Activated CD4-positive, alpha-beta T cell treated with anti-CD3 and anti-CD28 coated beads, Interleukin-2, Interleukin-4, amounts not matched to agents 100 ng/mL and 50 ng/mL, durations not matched to agents 16 hours and 8 hours (primary cell): Measurements from ENCODE around the gene LSP1.

ENCODE experiments used
- DNase-seq: peaks from one replicate; pipeline ENCODE4 v3.0.0-alpha.2; 2020; ENCODE audit warnings: low spot score

The LSP1 gene

GRCh38 chr11:1890856-1891830, 38.3 kb downstream of the LSP1 start:
- no peak for DNase-seq

- no peak for DNase-seq
Observed at GRCh38 chr11:1891831-1892115, 38.9 kb downstream of the LSP1 start, which contains the start of gene PRR33. Gene PRR33 (minus strand): TSS chr11:1891895. CDS start chr11:1890584, 1,311 bp downstream.

- DNase-seq: no peak
Observed at GRCh38 chr11:1892116-1892515, 39.2 kb downstream of the LSP1 start.

GRCh38 chr11:1892558-1892957, 39.7 kb downstream of the LSP1 start:
- DNase-seq: no peak

- no peak for DNase-seq
Observed at GRCh38 chr11:1893581-1894359, 40.9 kb downstream of the LSP1 start.

- no peak for DNase-seq
Observed at GRCh38 chr11:1894759-1895158, 41.9 kb downstream of the LSP1 start.

- no peak for DNase-seq
Observed at GRCh38 chr11:1896468-1896867, 43.6 kb downstream of the LSP1 start.

GRCh38 chr11:1896923-1897322, 44.0 kb downstream of the LSP1 start:
- no peak for DNase-seq

- DNase-seq: no peak
Observed at GRCh38 chr11:1899090-1899489, 46.2 kb downstream of the LSP1 start.

- no peak for DNase-seq
Observed at GRCh38 chr11:1899686-1900085, 46.8 kb downstream of the LSP1 start.

GRCh38 chr11:1906181-1906580, 53.3 kb downstream of the LSP1 start:
- DNase-seq: no peak

- no peak for DNase-seq
Observed at GRCh38 chr11:1906611-1907423, 53.9 kb downstream of the LSP1 start.

- DNase-seq: no peak
Observed at GRCh38 chr11:1908618-1909017, 55.7 kb downstream of the LSP1 start.

- no peak for DNase-seq
Observed at GRCh38 chr11:1909524-1909923, 56.6 kb downstream of the LSP1 start.

GRCh38 chr11:1912289-1912878, 59.5 kb downstream of the LSP1 start:
- no peak for DNase-seq

- no peak for DNase-seq
Observed at GRCh38 chr11:1913271-1914060, 60.6 kb downstream of the LSP1 start.

- DNase-seq: no peak
Observed at GRCh38 chr11:1915795-1916131, 62.9 kb downstream of the LSP1 start.

- no peak for DNase-seq
Observed at GRCh38 chr11:1916132-1916985, 63.5 kb downstream of the LSP1 start.

GRCh38 chr11:1916986-1917522, 64.2 kb downstream of the LSP1 start:
- DNase-seq: no peak
